GM19467 (cell line): ENCODE measurements around the gene CDCA4.

Experiments used
- ATAC-seq: cut with Tn5 transposase; IDR thresholded peaks from one replicate; pipeline ENCODE4 v1.9.1; 2021; ENCODE audit warnings: mild to moderate bottlenecking, moderate library complexity; ENCODE audit not compliant: unreplicated experiment

CDCA4 gene

DNA sequence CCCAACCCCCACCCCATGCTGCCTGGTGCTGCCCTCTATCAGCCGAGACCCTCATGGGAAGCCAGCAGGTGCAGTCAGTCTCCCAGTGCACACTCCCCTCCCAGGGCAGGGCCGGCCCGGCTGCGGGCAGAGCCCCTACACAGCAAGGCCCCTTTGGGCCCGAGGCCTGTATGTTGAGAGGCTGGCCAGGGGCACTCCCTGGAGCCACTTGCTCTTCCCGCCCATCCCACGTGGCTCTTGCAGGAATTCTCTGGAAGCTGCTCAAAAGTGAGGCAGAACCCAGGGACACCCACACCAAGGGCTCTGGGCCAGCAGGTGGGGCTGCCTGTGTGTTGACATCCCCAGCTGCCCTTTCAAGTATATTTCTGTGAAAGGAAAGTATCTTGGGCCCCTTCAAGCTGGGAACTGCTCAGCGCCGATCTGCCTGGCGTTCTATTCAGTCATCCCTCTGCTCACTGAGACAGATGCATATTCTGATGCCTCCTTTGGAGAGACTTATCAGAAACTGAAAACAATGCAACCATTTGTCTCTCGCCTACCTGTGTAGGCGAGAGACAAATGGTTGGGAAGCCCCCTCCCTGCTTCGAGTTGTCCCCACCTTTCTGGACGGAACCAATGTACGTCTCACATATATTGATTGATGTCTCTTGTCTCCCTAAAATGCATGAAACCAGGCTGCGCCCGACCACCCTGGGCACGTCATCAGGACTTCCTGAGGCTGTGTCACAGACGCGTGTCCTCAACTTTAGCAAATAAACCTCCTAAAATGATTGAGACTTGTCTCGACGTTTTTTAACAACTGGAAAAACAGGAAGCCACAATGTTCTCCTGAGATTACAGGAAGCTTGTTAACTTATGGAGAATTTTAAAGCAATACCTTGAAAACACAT is 38.4 kb upstream of the CDCA4 start:
- no peak for ATAC-seq

GRCh38 chr14:105058521-105059034 is 37.7 kb upstream of the CDCA4 start:
- no peak for ATAC-seq

DNA sequence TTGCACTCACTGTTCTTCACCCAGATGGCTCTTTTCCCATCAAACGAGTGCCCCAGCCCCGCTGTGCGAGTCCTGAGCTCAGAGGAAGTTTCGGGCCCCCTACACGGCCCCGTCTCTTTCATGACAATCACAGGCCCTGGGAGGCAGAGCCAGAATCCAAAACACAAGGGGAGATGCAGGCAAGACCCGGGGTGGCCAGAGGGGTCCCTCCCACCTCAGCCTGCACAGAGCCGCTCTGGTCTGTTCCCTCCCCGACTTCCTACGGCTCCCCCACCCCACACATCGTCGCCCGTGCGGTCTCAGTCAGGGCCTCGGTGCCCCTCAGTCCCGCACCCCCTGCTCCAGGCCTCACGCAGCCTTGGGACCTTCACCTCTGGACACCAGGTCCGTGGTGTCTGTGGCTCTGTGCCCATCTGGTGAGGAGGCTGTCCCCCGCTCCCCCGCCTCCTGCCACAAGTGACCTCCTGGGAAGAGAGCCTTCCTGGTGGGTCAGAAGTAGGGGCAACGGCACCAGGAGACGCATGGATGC is 35.5 kb upstream of the CDCA4 start:
- no peak for ATAC-seq

DNA sequence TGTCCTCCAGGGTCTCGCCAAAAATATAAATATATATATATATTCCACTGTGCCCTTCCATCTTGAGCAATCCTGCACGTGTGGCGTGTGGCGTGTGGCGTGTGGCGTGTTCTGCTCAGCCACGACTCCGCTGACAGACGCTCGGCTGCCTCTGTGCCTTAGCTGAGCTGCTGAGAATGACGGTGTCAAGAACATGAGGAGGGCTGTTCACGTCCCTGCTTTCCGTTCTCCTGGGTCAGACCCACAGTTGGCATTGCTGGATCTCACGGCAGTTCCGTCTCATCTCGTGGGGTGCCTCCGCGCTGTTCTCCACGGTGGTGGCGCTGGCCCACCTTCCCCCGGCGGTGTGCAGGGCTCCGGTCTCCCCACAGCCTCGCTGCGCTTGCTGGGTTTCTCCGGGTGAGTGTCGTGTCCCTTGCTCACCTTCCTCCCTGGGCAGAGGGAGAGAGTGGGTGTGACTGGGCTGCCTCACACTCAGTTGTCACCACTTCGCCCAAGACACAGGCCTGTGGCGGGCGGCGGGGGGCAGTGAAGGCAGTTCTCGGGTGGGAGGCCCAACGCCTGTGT is 34.9 kb upstream of the CDCA4 start:
- no peak for ATAC-seq

- no peak for ATAC-seq
Observed at GRCh38 chr14:105055334-105055733, 34.5 kb upstream of the CDCA4 start.

- ATAC-seq = no peak
Observed at GRCh38 chr14:105053996-105054395, 33.1 kb upstream of the CDCA4 start.

DNA sequence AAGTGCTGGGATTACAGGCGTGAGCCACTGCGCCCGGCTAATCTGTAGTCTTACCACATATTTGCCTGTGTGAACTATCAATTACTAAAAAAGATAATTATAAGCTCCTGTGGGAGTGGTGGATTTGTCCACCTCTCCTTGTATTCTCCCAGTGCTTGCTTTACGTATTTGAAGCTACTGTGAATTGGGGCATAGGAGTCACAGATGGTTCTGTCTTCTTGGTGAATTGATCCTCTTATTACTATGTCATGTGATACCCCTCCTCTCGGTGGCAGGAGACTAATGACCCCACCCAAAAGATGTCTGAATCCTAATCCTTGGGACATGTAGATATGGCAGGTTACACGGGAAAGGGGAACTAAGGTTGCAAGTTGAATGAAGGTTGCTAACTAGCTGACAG is 32.5 kb upstream of the CDCA4 start:
- ATAC-seq = no peak

GRCh38 chr14:105052110-105052458 is 31.2 kb upstream of the CDCA4 start:
- no peak for ATAC-seq

DNA sequence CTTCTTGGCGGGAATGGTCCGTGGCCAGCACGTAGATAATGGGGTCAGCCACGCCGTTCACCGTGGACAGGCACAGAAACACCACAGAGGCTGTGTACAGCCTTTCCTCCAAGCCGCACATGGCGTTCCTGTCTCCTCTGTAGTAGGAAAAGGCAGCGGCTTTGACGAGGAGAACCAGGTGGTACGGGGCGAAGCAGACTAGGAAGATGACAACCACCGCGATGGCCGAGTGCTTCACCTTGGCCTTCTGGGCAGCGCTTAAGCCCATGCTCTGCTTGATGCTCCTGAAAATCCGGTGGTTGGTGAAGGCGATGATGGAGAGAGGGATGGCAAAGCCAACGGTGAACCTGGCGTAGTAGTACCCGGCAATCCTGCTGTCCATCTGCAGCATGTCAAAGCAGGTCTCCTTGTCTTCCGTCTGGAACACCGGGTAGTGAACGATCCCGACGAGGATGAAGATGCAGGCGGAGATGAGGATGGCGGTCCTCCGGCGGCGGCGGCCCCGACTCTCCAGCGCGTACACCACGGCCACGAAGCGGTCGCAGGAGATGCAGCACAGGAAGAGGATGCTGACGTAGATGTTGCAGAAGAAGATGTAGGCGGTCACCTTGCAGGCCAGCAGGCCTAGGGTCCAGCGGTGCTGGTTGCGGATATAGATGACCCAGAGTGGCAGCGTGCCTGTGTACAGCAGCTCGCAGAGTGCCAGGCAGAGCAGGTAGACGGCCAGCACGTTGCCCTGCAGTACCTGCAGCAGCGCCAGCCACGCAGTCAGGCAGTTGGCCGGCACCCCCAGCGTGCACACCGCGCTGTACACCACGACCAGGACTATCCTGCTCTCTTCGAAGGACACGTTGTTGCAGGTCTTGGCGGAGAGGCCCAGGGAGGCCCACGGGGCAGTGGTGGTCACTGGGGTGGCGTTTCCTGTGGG is 30.6 kb upstream of the CDCA4 start:
- no peak for ATAC-seq

- no peak for ATAC-seq
Observed at GRCh38 chr14:105050551-105050897, 29.6 kb upstream of the CDCA4 start.

GRCh38 chr14:105049753-105050550 is 29.1 kb upstream of the CDCA4 start:
- no peak for ATAC-seq

DNA sequence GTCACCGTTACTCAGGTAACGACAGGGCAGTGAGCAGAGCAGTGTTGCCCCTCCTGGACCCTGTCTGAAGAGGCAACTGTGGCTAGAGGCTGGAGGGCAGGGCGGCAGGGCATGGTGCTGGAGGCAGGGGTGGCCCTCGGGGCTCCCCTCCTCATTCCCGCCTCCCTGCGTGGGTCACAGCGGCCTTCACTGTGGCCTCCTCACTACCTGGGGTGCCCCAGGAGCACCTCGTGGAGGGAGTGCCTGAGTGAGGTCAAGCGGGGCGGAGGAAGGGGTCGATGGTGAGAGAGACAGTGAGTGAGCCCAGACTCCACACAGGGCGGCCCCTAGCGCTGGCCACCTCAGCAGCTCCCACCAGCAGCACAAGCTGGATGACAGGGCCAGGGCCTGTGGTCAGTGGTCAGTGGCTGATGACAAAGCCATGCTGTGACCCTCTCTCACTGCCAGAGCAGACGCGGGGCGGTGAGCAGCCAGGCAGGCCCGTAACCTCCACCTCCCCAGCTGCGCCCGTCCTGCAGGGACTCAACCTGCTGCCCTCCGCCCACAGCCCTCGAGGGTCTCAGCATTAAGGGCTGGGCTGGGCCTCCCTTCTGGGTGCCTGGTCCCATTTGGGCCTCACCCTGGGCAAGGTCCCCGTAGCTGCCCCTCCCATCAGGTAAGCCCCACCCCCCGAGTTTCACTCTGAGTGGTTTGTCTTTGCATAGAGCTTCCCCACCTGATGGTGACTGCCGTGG is 26.6 kb upstream of the CDCA4 start:
- no peak for ATAC-seq

- no peak for ATAC-seq
Observed at GRCh38 chr14:105046891-105047282, 26.0 kb upstream of the CDCA4 start.

GRCh38 chr14:105045710-105046326 is 24.9 kb upstream of the CDCA4 start:
- ATAC-seq = peak; percentile 57

DNA sequence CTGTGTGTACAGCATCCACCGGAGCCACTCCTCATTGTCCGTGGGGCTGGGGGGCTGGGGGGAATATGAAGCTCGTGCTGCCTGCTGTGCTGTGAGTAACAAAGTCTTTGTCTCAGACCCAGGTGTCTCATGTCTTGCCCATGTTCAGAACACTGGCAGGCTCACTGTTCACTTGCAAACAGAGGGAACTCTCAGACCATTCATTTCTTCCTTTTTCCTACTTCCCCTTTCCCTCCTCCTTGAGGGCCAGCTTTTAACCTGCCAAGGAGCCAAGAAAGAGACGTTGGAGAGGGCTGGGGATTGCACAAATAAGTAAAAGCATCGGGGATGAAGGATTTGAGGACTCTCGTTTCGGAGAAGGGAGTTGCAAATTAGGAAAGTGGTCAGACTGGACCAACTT is 22.8 kb upstream of the CDCA4 start:
- ATAC-seq = no peak

DNA sequence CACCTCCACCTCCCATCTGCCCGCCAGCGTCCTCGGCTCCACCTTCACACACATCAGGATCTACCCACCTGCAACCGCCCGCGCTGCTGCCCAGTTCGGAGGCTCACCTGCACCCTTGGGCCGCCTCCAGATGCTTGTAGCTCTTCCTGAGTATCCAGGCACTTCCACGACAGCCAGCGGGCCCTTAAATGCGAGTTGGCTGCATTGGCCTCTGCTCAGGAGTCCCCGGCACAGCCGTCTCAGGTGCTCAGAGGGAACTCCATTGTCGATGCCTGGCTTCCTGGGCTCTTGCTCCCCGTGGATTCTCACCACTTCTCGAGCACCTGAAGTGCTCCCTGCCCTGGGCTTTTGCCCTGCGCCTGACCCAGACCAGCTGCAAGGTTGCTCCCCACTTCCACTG is 21.9 kb upstream of the CDCA4 start:
- no peak for ATAC-seq

- no peak for ATAC-seq
Observed at GRCh38 chr14:105041841-105042765, 21.2 kb upstream of the CDCA4 start.
